HG03108 (cell line): Measurements from ENCODE around the gene LENEP.

Experiments used
- ATAC-seq: cut with Tn5 transposase; IDR thresholded peaks from one replicate; pipeline ENCODE4 v1.9.1; 2021; ENCODE audit warnings: moderate library complexity; ENCODE audit not compliant: unreplicated experiment

LENEP gene

DNA sequence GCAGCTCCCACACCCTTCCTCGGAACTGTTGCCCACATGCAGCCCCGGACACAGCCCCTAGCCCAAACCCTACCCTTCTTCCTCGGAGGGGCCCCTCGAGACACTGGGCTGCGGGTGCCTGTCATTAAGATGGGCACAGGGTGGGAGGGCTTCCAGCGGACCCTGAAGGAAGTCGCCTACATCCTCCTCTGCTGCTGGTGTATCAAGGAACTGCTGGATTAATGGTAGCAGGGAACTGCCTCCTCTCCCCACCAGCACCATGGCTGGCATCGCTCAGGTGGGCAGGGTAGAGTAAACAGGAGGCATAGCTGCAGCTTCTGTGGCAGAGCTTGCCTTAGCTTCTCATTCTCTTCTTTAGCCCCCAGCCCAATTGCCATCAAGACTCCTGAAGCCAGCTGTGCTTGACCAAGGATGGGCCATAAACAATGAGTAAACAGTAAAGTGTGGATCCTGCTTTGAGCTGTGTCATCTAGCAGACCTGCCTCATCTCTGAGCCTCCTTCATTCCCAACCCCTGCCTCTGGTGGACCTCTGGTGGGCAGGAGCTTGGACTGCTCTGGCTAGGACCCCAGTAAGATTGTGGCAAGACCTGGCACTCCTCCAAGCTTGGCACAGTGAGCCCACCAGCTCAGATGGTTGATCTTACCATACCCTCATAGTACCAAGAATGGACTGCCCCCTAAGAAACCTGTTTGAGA lies at the start of gene LENEP:
TSS of gene LENEP (plus strand) at position 15 of the 697 bp plus-strand sequence. CDS start at position 37, 22 bp downstream.
- ATAC-seq, result no peak

DNA sequence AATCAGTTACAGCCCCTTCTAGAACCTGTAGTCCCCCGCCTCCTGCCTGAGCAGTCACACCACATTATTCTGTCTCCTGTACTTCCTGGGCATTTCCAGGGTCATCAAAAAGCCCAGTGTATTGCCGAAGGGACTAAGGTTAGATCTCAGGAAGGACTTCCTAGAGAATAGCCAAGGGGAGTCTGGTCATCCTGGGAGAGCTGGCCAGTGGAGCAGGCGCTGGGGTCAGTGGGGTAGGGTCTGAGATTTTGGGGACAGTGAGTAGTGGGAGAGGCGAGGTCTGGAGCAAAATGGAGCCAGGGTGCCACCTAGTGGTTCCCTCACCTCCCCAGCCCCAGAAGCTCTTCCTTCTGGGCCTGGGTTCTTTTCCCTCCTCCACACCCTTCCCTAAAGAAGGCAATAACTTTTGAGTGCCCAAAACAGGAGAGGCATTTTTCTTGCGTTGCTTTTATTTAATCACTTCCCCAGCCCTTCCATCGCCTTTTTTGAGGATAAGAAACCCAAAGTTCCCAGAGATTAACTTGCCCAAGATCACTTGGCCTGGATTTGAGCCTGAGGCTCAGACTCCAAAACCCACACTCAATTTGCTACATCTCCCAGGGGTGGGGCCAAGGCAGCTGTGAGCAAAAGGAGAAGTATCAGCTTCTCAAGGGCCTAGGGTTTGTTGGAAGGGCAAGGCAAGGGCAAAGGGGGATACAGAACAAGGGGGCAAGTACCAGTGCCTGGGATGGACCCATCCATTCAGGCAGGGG lies 49.6 kb upstream of the LENEP start:
- ATAC-seq, result no peak

DNA sequence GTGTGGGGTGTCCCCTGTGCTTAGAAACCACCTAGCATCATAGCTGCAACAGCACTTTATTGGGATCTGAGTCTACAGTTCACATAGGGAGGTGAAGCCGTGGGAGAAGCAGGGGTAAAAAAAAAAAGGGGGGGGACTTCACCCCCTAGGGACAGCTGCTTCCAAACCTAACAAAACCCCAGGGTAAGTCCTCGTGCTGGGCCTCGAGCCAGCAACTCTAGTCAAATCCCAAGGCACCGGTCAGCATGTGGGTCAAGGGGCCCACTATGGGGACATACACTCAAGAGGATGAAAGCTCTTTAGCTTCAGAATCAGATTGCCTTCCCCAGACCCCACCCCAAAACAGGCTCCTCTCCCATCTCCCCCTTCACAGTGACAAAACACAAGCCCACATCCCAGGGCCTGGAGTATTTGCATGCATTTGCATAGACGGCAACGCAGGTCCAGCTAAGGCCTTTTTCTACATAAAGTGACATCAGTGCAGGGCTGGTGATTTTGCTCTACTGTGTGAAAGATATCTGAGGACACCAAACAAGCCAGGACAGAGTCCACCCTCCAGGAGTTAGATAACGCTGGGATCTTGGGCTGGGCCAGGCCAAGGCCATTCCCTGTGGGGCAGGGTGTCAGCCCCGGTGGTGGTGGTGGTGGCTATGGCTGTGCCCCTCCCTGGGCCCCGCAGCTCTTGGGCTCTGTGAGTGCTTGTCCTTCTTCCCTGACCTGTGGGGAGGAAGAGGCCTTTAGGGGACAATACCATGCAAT lies 48.8 kb upstream of the LENEP start:
- ATAC-seq, result no peak

- no peak for ATAC-seq
These were observed 48.0 kb upstream of the LENEP start for GRCh38 chr1:154945160-154945961.

DNA sequence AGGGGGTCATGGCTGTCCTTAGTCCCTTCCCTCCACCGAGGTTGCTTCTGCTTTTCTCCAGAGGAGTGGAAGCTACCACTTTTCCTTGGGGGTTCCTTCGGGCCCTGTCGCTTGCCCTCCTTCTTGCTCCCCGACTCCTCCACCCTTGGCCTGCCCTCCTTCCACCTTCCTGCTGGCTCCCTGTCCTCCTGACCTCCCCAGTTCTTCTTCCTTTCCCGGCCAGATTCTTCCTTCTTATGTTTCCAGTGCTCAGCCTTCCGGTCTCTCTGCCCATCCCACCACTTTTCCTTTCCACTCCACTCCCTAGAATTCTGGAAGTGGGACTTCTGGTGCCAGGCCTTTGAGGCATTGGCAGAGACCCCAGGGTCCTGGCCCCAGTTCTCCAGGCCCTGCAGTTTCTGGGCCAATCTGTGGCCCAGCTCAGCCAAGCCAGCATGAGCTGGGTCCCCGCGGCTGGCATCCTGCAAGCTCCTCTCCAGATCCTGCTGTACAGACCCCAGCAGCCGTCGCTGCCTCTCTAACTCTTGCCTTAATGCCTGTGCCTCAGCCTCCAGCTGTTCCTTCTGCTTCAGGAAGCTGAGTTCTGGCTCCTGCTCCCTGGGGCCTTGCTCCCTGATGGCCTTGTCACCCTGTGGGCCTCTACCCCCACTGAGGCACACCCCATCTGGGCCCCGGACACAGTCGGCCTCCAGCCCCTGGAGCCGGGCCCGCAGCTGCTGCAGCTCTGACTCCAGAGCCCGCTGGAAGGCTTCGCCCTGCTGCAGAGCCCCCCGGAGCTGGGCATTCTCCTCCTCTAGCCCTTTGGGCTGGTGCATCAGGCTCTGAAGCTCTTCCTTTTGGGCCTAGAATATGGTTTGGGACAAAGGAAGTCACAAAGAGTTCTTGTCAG lies 47.2 kb upstream of the LENEP start:
- ATAC-seq, result no peak

DNA sequence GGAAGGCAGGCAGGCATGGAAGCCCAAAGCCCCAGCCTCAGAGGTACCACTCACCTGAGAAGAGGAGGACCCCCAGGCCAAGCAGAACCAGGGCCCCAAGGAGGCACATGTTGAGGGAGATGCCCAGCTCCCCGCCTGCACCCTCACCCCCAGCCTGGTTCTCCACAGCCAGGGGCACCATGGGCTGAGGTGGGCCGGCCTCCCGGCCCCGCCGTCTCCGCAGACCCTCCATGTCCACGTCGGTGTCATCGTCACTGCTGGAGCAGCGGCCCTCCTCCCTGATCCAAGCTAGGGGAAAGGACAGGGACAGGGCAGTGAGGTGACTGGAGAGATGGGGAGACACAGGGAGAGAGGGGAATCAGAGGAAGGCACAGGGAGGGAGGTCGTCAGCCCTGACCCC lies 45.3 kb upstream of the LENEP start:
- ATAC-seq, result no peak

- no peak for ATAC-seq
These were observed 41.3 kb upstream of the LENEP start for GRCh38 chr1:154951901-154952657.

- no peak for ATAC-seq
These were observed 40.7 kb upstream of the LENEP start for GRCh38 chr1:154952664-154953063.

GRCh38 chr1:154953611-154954038 lies 39.8 kb upstream of the LENEP start:
- ATAC-seq, result no peak

DNA sequence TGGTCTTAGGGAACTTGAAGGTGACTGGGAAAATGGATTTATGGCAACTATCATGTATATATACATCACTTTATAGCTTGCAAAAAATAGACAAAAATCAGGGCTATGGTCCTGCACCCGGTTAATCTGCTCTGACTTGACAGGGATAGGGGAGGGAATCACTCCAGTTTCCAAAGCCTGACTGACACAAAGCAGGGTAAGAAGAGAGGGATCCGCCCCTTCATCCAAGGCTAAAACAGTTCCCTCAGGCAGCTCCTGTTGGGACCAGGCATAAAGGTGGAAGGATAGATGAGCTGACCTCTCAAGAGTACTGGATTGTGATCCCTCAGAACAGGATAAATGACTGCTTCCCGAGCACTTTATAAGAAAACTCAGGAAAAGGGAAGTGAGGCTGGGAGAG lies 38.8 kb upstream of the LENEP start:
- ATAC-seq, result no peak

- ATAC-seq, result peak; percentile 62
These were observed 38.2 kb upstream of the LENEP start for GRCh38 chr1:154955039-154955717.

DNA sequence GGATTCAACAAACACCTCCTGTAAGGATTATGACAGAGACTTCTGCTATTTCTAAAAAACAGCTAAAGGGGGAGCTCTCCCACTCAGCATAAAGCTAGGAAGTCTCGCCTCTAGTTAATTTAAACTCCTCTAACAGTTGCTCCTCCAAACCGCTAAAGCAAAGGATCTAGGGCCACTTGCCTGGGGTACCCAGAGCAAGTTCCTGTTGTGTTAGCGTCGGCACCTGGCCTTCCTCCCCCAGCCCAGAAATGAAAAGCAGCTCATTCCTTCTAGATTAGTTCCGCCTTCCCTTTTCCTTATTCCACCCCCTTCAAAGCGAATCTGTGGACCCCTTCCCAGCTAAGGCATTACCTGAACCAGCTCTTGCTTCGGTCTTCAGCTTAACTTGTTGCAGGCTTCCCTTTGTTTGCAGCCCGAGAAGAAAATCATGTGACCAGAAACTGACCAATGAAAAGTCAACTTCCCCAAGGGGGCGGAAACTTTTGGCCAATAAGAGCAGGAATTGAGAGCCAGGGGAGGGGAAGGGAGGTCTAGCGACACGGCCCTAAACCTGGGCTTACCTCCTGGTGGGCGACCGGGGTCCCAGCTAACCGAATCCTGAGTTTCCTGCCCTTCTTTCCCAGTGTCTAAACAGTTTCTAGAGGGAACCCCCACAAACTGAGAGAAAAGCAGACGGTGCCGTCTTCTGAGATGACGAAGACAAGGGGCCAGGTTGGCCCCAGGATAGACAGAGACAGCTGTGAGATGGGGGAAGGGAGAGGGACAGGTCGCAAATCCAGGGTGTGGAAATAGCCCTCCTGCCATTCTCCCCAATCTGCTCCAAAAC lies 37.5 kb upstream of the LENEP start, which contains the start of gene PBXIP1:
TSS of gene PBXIP1 (minus strand) at position 382 of the 826 bp plus-strand sequence. CDS start 2,378 bp downstream, outside the sequence.
- ATAC-seq, result peak; percentile 2

DNA sequence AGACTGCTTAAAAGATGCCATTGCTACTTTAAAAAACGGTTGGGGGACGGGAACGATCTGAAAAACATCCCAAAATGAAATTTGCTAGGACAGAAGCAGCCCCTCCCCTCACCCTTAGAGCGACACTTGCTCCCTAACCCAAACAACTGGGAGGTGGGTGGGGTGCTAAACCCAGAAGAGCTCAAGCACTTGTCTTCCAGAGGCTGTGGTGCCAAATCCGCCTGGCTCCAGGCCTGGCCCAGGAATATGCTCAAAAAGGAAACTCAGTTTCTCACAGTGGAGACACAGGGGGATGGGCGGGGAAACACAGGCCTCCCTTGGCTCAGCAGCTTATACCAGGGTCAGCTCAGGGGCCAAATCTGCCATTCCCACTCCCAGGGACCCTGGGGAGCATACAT lies 36.8 kb upstream of the LENEP start:
- ATAC-seq, result no peak

DNA sequence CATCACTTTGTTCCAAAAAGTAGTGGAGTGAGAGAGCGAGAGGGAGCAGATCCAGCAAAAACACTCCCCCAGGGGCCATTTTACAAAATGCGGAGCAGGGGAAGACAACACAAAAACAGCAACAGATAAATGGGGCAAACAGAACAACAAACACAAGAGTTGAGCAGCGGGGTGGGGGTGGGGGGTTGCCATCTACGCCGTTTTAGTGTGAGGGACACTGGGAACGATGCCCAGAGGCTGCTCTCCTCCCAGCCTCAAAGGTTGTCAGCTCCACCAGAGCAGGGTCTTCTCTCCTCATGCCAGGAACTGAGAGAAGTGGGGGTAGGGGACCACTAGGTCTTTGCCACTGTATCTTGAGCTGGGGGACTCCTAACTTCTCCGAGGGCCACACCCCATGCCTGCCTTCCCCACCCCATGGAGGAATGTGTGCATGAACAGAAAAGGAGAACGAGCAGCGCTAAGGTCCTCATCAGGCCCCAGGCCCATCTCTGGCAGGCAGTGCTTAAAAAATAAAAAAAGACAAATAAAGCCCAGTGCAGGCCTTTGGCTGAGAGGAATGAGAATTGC lies 36.2 kb upstream of the LENEP start:
- ATAC-seq, result no peak

GRCh38 chr1:154958036-154958435 lies 35.4 kb upstream of the LENEP start:
- no peak for ATAC-seq

DNA sequence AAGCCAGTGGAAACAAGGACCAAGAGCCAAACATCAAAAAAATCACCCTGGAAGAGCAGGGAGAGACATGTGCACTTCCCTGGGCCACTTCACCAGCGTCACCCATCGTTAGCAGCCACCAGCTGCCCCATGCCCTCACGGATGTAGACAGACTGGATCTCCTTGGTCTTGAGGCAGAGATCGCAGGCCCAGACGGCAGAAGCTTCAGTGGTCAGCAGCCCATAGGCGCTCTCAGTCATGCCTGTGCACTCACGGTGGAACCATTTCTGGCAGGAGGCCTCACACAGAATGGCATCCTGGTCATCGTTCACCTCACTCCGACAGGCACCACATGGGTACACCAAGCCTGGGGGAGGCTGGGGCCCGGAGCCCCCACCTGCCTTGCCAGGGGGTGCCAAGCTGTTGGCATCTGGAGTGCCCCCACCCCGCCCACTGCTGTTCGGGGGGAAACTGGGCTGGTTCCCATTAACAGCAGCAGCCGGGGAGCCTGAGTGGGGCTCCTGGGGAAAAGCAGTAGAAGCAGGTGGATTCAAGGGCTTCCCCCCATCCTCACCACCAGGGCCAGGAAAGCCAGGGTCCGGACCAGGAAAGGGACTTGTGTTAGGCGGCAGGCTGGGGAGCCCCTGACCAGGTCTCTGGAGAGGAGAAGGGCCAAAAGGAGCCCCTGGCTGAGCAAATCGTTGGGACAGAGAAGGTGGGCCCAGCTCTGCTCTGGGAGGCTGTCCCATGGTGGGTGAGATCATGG lies 34.5 kb upstream of the LENEP start:
- ATAC-seq, result no peak

DNA sequence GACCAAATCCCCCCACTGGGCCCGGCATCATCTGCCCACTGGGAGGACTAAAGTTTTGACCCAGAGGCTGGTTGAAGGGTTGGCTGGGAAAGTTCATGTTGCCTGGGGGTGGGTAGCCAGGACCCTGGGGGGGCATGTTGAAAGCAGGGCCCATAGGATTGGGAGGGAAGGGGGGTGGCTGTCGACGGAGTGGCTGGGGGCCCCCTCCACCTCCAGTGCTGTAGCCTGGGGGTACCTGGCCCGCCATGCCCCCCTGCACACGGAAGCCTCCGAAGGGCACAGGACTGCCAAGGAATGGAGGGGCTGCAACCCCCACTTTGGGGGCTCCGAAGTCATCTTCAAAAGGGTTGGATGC lies 34.0 kb upstream of the LENEP start:
- no peak for ATAC-seq
